ENCODE data around the gene EFCAB11.

Gene EFCAB11

GRCh38 chr14:89810101-89810500, 144.4 kb downstream of the EFCAB11 start:
- Mint-ChIP-seq H3K36me3 (peaks cover 2% of the 10 kb centered on the region), H3K4me1 (ENCODE audit: low read depth) (no peaks in the 10 kb centered on the region), H3K9me3 (ENCODE audit: low read depth) (no peaks in the 10 kb centered on the region), H3K27ac (no peak overlapping the region), H3K27me3 (peaks cover 2% of the 10 kb centered on the region), H3K4me3 (no peak overlapping the region)

- Mint-ChIP-seq H3K9me3 (ENCODE audit: low read depth) (no peaks in the 10 kb centered on the region), H3K4me3 (no peak overlapping the region), H3K4me1 (ENCODE audit: low read depth) (no peaks in the 10 kb centered on the region), H3K27ac (no peak overlapping the region), H3K27me3 (no peaks in the 10 kb centered on the region), H3K36me3 (peaks cover 2% of the 10 kb centered on the region)
These were observed 146.6 kb downstream of the EFCAB11 start for GRCh38 chr14:89807892-89808291.

DNA sequence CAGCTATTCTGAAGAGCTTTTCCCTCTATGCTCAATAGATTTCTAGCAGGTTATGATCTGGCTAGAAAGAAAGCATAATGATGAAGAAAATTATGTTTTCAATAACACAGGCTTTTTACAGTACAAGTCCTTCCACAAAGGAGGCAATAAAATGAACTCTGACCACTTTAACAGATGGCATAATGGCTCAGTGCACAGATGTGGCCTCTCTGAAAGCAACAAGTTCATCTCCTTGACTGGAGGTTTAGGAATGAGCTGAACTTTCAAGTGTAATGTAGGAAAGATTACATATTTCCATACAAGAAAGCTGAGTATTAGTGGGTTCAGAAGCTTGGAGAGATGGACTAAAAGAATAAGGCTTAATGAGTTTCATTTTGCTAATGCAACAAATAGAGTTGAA, 147.4 kb downstream of the EFCAB11 start:
- Mint-ChIP-seq H3K27me3 (no peaks in the 10 kb centered on the region), H3K27ac (no peak overlapping the region), H3K4me1 (ENCODE audit: low read depth) (no peaks in the 10 kb centered on the region), H3K36me3 (peaks cover 2% of the 10 kb centered on the region), H3K4me3 (no peak overlapping the region), H3K9me3 (ENCODE audit: low read depth) (no peaks in the 10 kb centered on the region)

DNA sequence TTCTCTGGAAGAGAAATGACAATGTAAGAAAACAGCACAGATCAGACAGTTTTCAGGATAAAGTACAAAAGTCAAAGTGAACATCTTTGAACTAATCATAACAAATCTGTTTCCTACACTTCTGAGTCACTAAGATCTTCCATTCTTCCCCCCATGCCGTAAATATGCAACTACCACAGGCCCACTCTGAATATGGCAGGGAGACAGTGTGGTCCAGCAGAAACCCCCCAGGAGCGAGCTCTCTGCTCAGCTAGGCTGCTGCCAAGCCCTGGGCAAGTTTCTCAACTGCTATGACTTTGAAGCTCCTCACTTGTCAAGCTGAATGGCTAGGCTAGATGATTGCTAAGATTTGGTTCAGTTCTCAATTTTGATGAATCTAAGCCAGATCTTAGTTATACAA, 148.1 kb downstream of the EFCAB11 start:
- Mint-ChIP-seq H3K4me3 (no peak overlapping the region), H3K27ac (no peak overlapping the region), H3K4me1 (ENCODE audit: low read depth) (no peaks in the 10 kb centered on the region), H3K9me3 (ENCODE audit: low read depth) (no peaks in the 10 kb centered on the region), H3K27me3 (no peaks in the 10 kb centered on the region), H3K36me3 (peaks cover 2% of the 10 kb centered on the region)

DNA sequence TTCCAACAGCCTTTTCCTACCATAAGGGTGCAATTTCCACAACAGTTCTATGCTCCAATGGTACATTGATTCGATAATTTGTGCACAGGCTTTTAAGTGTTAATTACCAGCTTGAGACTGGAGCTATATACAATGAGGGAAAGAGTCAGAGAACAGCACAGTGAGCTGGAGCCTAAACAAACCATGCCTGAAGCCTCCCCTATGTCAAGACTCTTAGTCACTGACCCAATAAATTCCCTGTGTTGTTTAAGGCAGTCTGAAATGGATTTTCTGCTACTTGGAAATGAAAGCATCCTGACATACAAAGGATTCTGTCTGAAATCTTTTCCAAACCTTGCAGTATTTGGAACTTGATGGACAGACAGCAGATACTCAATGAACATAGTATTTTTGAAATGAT, 149.0 kb downstream of the EFCAB11 start:
- Mint-ChIP-seq H3K36me3 (peaks cover 2% of the 10 kb centered on the region), H3K4me1 (ENCODE audit: low read depth) (no peaks in the 10 kb centered on the region), H3K4me3 (no peak overlapping the region), H3K27me3 (no peaks in the 10 kb centered on the region), H3K9me3 (ENCODE audit: low read depth) (no peaks in the 10 kb centered on the region), H3K27ac (no peak overlapping the region)

GRCh38 chr14:89803542-89803941, 151.0 kb downstream of the EFCAB11 start:
- Mint-ChIP-seq H3K4me1 (ENCODE audit: low read depth) (no peaks in the 10 kb centered on the region), H3K4me3 (no peak overlapping the region), H3K27me3 (no peaks in the 10 kb centered on the region), H3K27ac (no peak overlapping the region), H3K36me3 (no peaks in the 10 kb centered on the region), H3K9me3 (ENCODE audit: low read depth) (no peaks in the 10 kb centered on the region)

DNA sequence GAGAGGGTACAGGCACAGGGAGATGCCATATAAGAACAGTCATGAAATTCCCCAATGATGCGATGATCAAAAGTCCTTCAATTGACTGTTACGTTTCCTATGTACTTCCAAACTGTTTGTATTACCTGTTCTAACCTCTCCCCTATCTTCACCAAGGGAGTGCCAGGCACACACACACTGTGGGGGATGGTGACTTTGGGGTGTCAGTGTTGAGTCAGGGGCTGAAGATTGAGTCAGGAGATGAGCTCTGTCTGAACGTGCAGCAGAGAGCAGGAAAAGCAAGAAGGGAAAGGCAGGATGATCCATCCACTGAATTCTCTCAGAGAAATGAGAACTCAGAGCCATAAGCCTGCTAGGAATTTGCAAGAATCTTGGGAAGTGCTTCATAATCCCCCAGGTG, 153.4 kb downstream of the EFCAB11 start:
- Mint-ChIP-seq H3K9me3 (ENCODE audit: low read depth) (no peaks in the 10 kb centered on the region), H3K4me1 (ENCODE audit: low read depth) (no peaks in the 10 kb centered on the region), H3K27ac (no peak overlapping the region), H3K27me3 (no peaks in the 10 kb centered on the region), H3K36me3 (no peaks in the 10 kb centered on the region), H3K4me3 (no peak overlapping the region)

DNA sequence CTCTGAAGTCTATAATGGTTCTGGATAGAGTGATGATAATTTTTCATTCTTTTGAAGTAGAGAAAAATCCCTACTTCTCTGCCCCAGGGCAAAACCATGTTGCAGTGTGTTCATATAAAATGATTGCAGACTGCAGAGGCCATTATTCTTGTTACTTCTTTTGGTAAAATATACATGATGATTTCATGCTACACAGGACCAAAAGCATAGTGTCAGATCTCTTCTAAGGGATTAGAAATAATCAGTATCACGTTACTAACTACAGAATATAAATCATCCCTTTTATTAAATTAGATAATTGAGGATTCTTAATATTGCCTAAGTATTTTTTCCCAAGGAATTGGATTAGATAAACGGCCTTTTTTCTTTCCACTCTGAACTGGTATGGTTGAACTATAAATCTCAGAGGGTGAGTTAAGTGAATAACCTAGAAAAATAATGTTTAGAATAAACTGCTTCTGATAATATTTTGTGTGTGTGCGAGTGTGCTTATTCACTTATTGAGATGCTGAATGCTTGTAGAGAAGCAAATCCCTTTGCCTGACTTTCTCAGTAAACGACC, 156.2 kb downstream of the EFCAB11 start:
- Mint-ChIP-seq H3K4me3 (no peak overlapping the region), H3K27me3 (no peaks in the 10 kb centered on the region), H3K27ac (no peak overlapping the region), H3K9me3 (ENCODE audit: low read depth) (no peaks in the 10 kb centered on the region), H3K4me1 (ENCODE audit: low read depth) (no peaks in the 10 kb centered on the region), H3K36me3 (no peaks in the 10 kb centered on the region)

DNA sequence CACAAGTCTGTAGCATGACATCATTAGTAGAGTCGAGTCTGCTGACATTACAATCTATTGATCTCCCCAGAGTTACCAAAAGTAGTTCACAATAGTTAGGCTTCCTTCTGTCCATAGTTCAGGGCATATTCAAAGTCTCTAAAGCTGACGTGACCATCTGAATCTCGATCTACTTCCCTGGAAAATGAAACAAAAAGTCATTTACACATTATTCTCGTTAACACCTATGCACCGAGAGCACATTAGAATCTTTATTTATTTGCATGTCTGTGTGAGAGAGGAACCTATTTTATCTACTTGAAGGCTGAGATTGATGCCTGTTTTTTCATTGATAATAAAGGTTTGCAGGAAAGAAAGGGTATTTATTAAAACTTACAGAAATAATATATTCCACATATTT, 157.4 kb downstream of the EFCAB11 start:
- no peaks in the 10 kb centered on the region for H3K4me1 Mint-ChIP-seq (ENCODE audit: low read depth)
- H3K36me3 Mint-ChIP-seq, result no peaks in the 10 kb centered on the region
- H3K27ac Mint-ChIP-seq, result no peak overlapping the region
- H3K4me3 Mint-ChIP-seq, result no peak overlapping the region
- no peaks in the 10 kb centered on the region for H3K9me3 Mint-ChIP-seq (ENCODE audit: low read depth)
- H3K27me3 Mint-ChIP-seq, result no peaks in the 10 kb centered on the region

DNA sequence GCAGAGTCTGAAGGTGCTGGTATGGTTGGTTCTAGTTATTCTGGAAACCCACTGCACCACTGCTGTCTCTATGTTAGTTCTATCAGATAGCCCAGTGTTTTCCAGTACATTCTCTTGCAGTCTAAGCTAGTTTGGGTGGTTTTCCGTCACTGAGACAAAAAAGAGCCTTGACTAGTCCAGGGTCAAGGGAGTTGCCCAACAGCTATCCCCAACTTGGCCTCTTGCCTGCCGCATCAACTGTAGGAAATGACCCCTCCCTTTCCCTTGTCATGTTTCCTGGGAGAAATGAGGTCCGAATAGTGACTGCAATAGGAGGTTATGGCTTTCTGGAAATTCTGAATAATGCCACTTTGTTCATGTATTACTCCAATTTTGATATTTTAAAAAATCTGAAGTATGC, 160.4 kb downstream of the EFCAB11 start:
- Mint-ChIP-seq H3K27me3 (no peaks in the 10 kb centered on the region), H3K27ac (no peak overlapping the region), H3K4me1 (ENCODE audit: low read depth) (no peaks in the 10 kb centered on the region), H3K4me3 (no peak overlapping the region), H3K9me3 (ENCODE audit: low read depth) (no peaks in the 10 kb centered on the region), H3K36me3 (peaks cover 4% of the 10 kb centered on the region)

DNA sequence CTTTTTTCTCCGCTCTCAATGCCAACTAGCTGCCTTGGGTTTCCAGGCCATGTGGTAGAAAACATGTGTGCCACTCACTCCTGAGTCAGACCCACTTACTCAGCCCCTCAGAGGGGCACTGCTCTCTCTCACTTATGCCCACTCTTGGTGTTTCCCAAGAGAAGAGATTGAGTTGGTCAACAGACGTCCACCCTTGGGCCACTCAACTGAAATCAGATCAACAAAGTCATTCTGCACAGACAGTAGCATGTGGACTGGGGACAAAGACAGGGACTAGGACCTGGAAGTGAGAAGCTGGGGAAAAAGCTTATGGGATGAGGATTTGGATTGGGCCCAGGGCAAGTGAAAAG, 161.2 kb downstream of the EFCAB11 start:
- H3K27ac Mint-ChIP-seq, result no peak overlapping the region
- H3K36me3 Mint-ChIP-seq, result peaks cover 4% of the 10 kb centered on the region
- no peaks in the 10 kb centered on the region for H3K4me1 Mint-ChIP-seq (ENCODE audit: low read depth)
- H3K27me3 Mint-ChIP-seq, result no peaks in the 10 kb centered on the region
- no peaks in the 10 kb centered on the region for H3K9me3 Mint-ChIP-seq (ENCODE audit: low read depth)
- H3K4me3 Mint-ChIP-seq, result no peak overlapping the region

DNA sequence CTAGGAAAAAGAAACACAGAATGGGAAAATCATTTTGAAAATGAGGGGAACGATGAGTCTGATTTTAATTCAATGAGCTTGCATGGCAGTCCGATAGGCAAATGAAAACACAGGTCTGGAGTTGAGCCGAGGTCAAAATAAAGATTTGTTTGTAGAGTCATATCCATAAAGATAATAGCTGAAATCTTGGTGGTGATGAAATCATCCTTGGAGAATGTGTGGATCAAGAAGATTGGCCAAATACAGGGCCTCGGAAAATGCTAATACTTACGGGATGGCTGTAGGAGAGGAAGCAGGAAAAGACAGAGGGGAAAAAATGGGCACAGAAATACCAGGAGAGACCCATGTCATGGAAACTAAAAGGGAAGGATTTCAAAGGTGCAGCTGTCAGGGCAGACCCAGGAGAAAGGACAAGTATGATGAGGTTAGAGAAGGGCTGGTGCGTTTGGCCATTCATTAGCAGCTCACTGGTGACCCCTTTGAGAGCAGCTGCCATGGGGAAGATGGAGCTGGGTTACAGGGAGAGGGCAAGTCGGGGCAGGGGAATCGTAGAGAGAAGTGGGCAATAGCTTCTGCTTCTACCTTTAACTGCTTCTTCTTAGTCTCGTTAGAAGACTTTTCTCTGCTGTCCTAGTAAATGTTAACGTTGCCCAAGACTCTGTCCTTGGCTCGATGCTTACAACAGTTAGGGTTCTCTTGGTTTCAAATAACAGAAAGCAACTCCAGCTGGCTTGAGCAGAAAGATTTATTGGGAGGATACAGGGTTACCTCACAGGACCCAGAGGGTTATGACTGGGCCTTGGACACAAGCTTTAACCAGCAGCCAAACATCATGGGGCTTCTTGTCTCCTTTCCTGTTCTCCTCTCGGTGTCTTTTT, 161.8 kb downstream of the EFCAB11 start:
- Mint-ChIP-seq H3K27ac (no peak overlapping the region), H3K36me3 (peaks cover 4% of the 10 kb centered on the region), H3K4me3 (no peak overlapping the region), H3K4me1 (ENCODE audit: low read depth) (no peaks in the 10 kb centered on the region), H3K9me3 (ENCODE audit: low read depth) (no peaks in the 10 kb centered on the region), H3K27me3 (no peaks in the 10 kb centered on the region)

DNA sequence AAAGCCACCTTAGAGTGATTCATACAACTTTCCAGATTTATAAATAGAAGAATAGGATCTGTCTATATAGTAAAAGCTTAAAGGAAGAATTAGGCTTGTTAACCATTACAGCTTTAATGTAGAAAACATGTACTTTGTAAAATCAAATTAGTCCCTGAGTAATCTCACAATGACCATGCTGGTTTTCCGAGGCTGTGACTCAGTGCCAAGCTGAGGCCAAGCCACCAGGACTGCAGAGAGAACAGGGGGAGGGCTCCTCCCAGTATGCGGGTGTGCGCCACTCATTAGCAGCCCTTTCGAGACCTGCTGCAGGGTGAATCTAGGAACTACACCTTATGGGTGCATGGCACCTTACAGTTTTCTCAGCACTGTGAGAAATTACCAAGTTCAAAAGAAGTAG, 167.0 kb downstream of the EFCAB11 start:
- Mint-ChIP-seq H3K27me3 (no peaks in the 10 kb centered on the region), H3K27ac (no peak overlapping the region), H3K9me3 (ENCODE audit: low read depth) (no peaks in the 10 kb centered on the region), H3K4me3 (no peak overlapping the region), H3K36me3 (peaks cover 4% of the 10 kb centered on the region), H3K4me1 (ENCODE audit: low read depth) (no peaks in the 10 kb centered on the region)

DNA sequence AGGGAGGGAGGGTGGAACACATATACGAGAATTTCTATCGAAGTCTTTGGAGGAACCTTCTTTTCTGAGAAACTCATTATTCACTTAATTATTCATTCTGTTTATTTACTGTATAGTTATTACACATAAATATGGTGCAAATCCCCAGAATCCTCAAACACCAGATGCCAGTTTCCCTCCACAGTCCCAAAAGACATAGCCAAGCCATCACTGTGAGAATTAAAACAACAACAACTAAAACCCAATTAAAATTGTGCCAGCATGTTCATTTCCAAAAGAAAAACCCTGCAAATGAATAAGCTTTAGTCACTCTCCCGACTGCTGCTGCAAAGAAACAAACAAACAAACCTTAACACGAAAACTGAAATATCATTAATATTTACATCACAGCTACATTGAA, 173.5 kb downstream of the EFCAB11 start:
- Mint-ChIP-seq H3K4me1 (ENCODE audit: low read depth) (no peaks in the 10 kb centered on the region), H3K27me3 (no peaks in the 10 kb centered on the region), H3K4me3 (no peak overlapping the region)

GRCh38 chr14:89779707-89780106, 174.8 kb downstream of the EFCAB11 start:
- Mint-ChIP-seq H3K4me3 (no peak overlapping the region), H3K9me3 (ENCODE audit: low read depth) (no peaks in the 10 kb centered on the region), H3K27ac (no peak overlapping the region), H3K27me3 (no peaks in the 10 kb centered on the region), H3K36me3 (no peaks in the 10 kb centered on the region), H3K4me1 (ENCODE audit: low read depth) (peaks cover 4% of the 10 kb centered on the region)

More for the DNA sequence above, 173.5 kb downstream of the EFCAB11 start:
- Mint-ChIP-seq H3K9me3 (ENCODE audit: low read depth) (no peaks in the 10 kb centered on the region), H3K36me3 (no peaks in the 10 kb centered on the region), H3K27ac (no peak overlapping the region)

DNA sequence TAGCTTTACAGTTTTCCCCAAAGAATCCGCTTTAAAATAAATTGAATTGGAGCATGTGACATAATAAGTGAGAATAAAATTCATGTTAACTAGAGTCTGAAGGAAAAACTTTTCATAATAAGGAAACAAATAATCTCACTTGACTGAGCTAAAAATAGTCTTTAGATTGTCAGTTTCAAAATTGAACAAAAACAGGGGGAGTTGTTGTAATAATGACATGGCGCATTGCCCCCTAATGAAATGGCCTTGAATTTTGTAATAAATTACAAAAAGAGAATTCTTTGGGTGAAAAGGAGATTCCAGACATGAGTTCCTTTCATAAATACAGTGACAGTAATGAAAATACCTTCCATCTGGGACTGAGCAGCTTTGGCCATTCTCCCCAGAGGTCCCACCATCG, 178.6 kb downstream of the EFCAB11 start:
- no peak overlapping the region for H3K27ac Mint-ChIP-seq
- peaks cover 24% of the 10 kb centered on the region for H3K4me1 Mint-ChIP-seq (ENCODE audit: low read depth)
- H3K27me3 Mint-ChIP-seq, result no peaks in the 10 kb centered on the region
- no peak overlapping the region for H3K4me3 Mint-ChIP-seq
- no peaks in the 10 kb centered on the region for H3K36me3 Mint-ChIP-seq
- H3K9me3 Mint-ChIP-seq (ENCODE audit: low read depth), result no peaks in the 10 kb centered on the region
